ENCODE measurements around the gene HTATIP2. TPM values are rescaled to one million over a fixed set of nuclear protein-coding genes. Genes with fewer than 3 reads are reported as not detected.
"Not testable (repeated sequence)": the region's sequence is repeated elsewhere in the genome, so short reads cannot be mapped to it uniquely, and the experiment has no call there.

HTATIP2 gene
- total RNA-seq, 1 experiment from 2014 or later: 48.3 TPM

DNA sequence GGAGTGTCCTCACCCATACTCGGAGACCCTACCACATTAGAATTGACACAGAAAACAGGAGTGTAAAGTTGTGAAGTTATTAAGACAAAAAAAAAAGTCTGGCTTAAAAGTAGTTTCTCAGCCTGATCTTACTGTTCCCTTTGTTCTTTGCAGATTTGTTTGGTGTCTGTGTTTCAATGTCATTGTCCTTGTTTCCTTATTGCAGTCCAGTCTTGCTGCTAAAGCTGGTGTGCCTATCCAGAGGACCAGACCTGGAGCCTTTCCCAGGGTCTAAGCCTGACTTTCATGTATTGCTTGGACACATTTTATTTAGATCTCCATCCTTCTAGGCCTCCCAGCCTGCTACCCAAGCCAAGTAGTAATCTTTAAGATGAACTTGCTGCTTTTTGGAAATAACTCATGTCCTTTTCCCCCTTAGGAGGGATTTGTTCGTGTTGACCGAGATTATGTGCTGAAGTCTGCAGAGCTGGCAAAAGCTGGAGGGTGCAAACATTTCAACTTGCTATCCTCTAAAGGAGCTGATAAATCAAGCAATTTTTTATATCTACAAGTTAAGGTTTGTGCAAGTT lies 12.7 kb downstream of the HTATIP2 start:
- Histone ChIP-seq H3K4me3 (ENCODE audit: low read length) (no peak overlapping the region), H3K36me3 (ENCODE audit: low read depth, low read length) (peaks cover 17% of the 10 kb centered on the region; the same call in 1 of the 2 replicates), H3K9ac (ENCODE audit: low read length) (no peak overlapping the region), H3K27ac (ENCODE audit: low read length) (no peak overlapping the region), H3K9me3 (ENCODE audit: low read length) (no peaks in the 10 kb centered on the region), H4K20me1 (ENCODE audit: low read length) (no peaks in the 10 kb centered on the region), H3K4me2 (ENCODE audit: low read length) (no peak overlapping the region), H2AFZ (ENCODE audit: low read length) (no peak overlapping the region), H3K79me2 (ENCODE audit: low read length) (peaks cover 6% of the 10 kb centered on the region; the same call in 1 of the 2 replicates), H3F3A (ENCODE audit: low read length, unreplicated experiment) (no peaks in the 10 kb centered on the region), H3K27me3 (ENCODE audit: low read length) (no peaks in the 10 kb centered on the region), H3K4me1 (ENCODE audit: insufficient read depth, low read length) (peaks cover 15% of the 10 kb centered on the region), H3K9me2 (replicated peaks; ENCODE audit: low read length) (no peaks in the 10 kb centered on the region)
- ChIA-PET POLR2A (ENCODE audit: unreplicated experiment) (no interaction called here), CTCF (no interaction called here)
- TF ChIP-seq CTCF (conservative IDR thresholded peaks at IDR 0.05; ENCODE audit: low read depth, low read length) (no peak), EZH2phosphoT487 (IDR thresholded peaks at IDR 0.05; ENCODE audit: borderline replicate concordance, low read length) (no peak), EZH2 (IDR thresholded peaks at IDR 0.05; ENCODE audit: low read length, unreplicated experiment) (no peak)
- intact Hi-C loops (cut with micrococcal nuclease): no loop called here
- DNase-seq (no peak), ATAC-seq (no peak)
- BruUV-seq (replicated peaks): no TSS peak

DNA sequence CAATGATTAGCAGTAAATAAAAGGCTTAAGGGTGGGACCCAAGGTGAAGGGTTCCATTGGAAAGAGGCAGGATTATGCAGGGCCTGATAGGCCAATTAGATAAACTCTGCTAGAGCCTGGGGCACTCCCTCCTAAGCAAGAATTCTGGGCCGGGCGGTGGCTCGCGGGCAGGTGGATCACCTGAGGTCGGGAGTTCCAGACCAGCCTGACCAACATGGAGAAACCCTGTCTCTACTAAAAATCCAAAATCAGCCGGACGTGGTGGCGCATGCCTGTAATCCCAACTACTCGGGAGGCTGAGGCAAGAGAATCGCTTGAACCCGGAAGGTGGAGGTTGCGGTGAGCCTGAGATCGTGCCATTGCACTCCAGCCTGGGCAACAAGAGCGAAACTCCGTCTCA lies 22.5 kb downstream of the HTATIP2 start:
- peaks cover 28% of the 10 kb centered on the region for H3K79me2 ChIP-seq (ENCODE audit: low read length)
- H3K9me3 ChIP-seq (ENCODE audit: low read length); DNase-seq; H3K27me3 ChIP-seq (ENCODE audit: low read length); H3F3A ChIP-seq (ENCODE audit: low read length, unreplicated experiment); H3K9ac ChIP-seq (ENCODE audit: low read length); H3K9me2 ChIP-seq (replicated peaks; ENCODE audit: low read length); BruUV-seq (replicated peaks); H3K4me1 ChIP-seq (ENCODE audit: insufficient read depth, low read length); CTCF ChIA-PET; ATAC-seq; H4K20me1 ChIP-seq (ENCODE audit: low read length); H3K27ac ChIP-seq (ENCODE audit: low read length); H2AFZ ChIP-seq (ENCODE audit: low read length); intact Hi-C loops (cut with micrococcal nuclease); H3K4me2 ChIP-seq (ENCODE audit: low read length); H3K36me3 ChIP-seq (ENCODE audit: low read depth, low read length); POLR2A ChIA-PET (ENCODE audit: unreplicated experiment); H3K4me3 ChIP-seq (ENCODE audit: low read length): not testable (repeated sequence)

DNA sequence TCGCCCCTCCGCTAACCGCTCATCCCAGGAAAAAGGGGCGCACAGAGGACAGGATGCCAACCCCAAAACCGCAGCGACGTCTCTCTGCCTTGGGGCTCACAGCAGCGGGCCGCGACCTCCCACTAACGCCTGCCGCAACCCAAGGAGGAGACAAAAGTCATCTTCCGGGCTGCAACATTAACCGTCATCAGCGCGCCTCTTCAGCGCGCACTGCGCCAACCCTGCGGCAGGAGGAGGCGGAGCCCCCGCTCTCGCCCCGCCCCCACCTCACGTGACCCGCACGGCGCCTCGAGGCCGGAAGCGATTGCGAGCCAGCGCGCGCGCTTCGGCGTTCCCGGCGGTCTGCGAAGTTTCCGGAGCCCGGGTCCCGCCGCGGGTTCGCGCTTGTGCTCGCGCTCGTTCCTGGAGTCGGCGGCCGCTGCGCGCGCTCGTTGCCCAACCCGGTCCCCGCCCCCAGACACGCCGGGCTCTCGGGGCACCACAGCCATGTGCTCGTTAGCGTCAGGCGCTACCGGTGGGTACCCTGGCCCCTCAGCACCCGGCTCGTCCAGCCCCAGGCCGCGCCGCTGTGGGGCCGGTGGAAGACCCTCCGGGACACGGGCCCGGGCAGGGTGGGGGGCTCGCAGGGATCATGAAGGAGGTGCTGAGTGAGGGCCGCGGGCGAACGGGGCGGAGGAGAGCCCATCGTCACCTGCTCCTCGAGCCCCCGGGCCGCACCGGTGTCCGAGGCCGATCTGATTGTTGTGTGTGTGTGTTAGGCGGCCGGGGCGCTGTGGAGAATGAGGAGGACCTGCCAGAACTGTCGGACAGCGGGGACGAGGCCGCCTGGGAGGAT lies 24.0 kb downstream of the HTATIP2 start, which contains the start of gene PRMT3:
Gene PRMT3, plus strand, starts transcription at position 456 of the 835 bp plus-strand sequence. Its CDS starts 31 bp downstream, at position 487.
- intact Hi-C loops (cut with micrococcal nuclease): loop anchor here (1.0 kb wide), 1 partner anchor 20 kb away; no protein-coding TSS in a partner anchor
- Histone ChIP-seq H3K79me2 (ENCODE audit: low read length) (peaks cover 28% of the 10 kb centered on the region), H3K9me3 (ENCODE audit: low read length) (no peaks in the 10 kb centered on the region), H2AFZ (ENCODE audit: low read length) (peak within 1 kb of the TSS; percentile 81), H3K27ac (ENCODE audit: low read length) (peak within 1 kb of the TSS; percentile 68), H3K36me3 (ENCODE audit: low read depth, low read length) (peaks cover 5% of the 10 kb centered on the region; the same call in 1 of the 2 replicates), H3K4me2 (ENCODE audit: low read length) (peak within 1 kb of the TSS; percentile 94), H3K4me3 (ENCODE audit: low read length) (peak within 1 kb of the TSS; percentile 80), H3K9me2 (replicated peaks; ENCODE audit: low read length) (no peaks in the 10 kb centered on the region), H3K27me3 (ENCODE audit: low read length) (no peaks in the 10 kb centered on the region), H3K4me1 (ENCODE audit: insufficient read depth, low read length) (peaks cover 8% of the 10 kb centered on the region), H4K20me1 (ENCODE audit: low read length) (no peaks in the 10 kb centered on the region), H3F3A (ENCODE audit: low read length, unreplicated experiment) (no peaks in the 10 kb centered on the region), H3K9ac (ENCODE audit: low read length) (peak within 1 kb of the TSS; percentile 94)
- TF ChIP-seq EZH2 (IDR thresholded peaks at IDR 0.05; ENCODE audit: low read length, unreplicated experiment): no peak
- TF ChIP-seq CTCF (conservative IDR thresholded peaks at IDR 0.05; ENCODE audit: low read depth, low read length): peak; percentile 93; the same call in 1 of the 2 replicates
- no peak for TF ChIP-seq EZH2phosphoT487 (IDR thresholded peaks at IDR 0.05; ENCODE audit: borderline replicate concordance, low read length)
- ChIA-PET POLR2A (ENCODE audit: unreplicated experiment) (no interaction called here), CTCF (no interaction called here)
- no TSS peak for BruUV-seq (replicated peaks)
- ATAC-seq: peak; percentile 78
- peak; percentile 95 for DNase-seq
